Calu3 (cell line): ENCODE measurements around the gene TRIM71. TPM values are rescaled to one million over a fixed set of nuclear protein-coding genes. Genes with fewer than 3 reads are reported as not detected.
"Not testable (repeated sequence)": the region's sequence is repeated elsewhere in the genome, so short reads cannot be mapped to it uniquely, and the experiment has no call there.

Source experiments
- BruUV-seq: library from RNA; stranded (reverse); fragments of 400-500 nt; replicated peaks from 2 replicates; lab custom pipeline; 2021; lab: Mats Ljungman, UMichigan
- CTCF ChIA-PET: fragments of 300-600 bp; sonication (Branson Sonifier 250); formaldehyde crosslinking; loops from one replicate; lab custom pipeline; 2022; ENCODE audit warnings: antibody characterized with exemption; lab: Charles Lee
- DNase-seq: peaks from one replicate; pipeline ENCODE4 v3.0.0; 2022
- H3K27ac Mint-ChIP-seq: one replicate; pipeline ENCODE4 v1.8.0; 2022; ENCODE audit warnings: mixed read lengths; ENCODE audit not compliant: unreplicated experiment
- H3K27me3 Mint-ChIP-seq: one replicate; pipeline ENCODE4 v1.8.0; 2022; ENCODE audit warnings: mixed read lengths; ENCODE audit not compliant: unreplicated experiment
- H3K36me3 Mint-ChIP-seq: one replicate; pipeline ENCODE4 v1.8.0; 2022; ENCODE audit warnings: mild to moderate bottlenecking, moderate library complexity, mixed read lengths; ENCODE audit not compliant: insufficient read depth, unreplicated experiment
- H3K4me1 Mint-ChIP-seq: one replicate; pipeline ENCODE4 v1.8.0; 2022; ENCODE audit warnings: mild to moderate bottlenecking, low read depth, mixed read lengths; ENCODE audit not compliant: unreplicated experiment
- H3K4me3 Mint-ChIP-seq: one replicate; pipeline ENCODE4 v1.8.0; 2022; ENCODE audit warnings: mild to moderate bottlenecking, low read depth, moderate library complexity, mixed read lengths; ENCODE audit not compliant: unreplicated experiment
- H3K9me3 Mint-ChIP-seq: one replicate; pipeline ENCODE4 v1.8.0; 2022; ENCODE audit warnings: low read depth, mixed read lengths; ENCODE audit not compliant: unreplicated experiment
- intact Hi-C: fragments of 100-400 bp; cut with micrococcal nuclease; formaldehyde crosslinking; loops from one replicate; pipeline ENCODE4 v1.10.0; 2022; ENCODE audit not compliant: unreplicated experiment
- total RNA-seq: library from RNA; stranded (reverse); gene quantifications from 2 replicates; pipeline ENCODE4 v1.2.3, GENCODE V29; 2022
- TF ChIP-seq, protein P1 (sequence below): fragments of 200-600 bp; IDR thresholded peaks from one replicate; pipeline ENCODE4 v1.8.0; 2022; ENCODE audit warnings: antibody characterized with exemption; ENCODE audit not compliant: unreplicated experiment

TRIM71 gene
- total RNA-seq, 1 experiment from 2014 or later, result not detected

DNA sequence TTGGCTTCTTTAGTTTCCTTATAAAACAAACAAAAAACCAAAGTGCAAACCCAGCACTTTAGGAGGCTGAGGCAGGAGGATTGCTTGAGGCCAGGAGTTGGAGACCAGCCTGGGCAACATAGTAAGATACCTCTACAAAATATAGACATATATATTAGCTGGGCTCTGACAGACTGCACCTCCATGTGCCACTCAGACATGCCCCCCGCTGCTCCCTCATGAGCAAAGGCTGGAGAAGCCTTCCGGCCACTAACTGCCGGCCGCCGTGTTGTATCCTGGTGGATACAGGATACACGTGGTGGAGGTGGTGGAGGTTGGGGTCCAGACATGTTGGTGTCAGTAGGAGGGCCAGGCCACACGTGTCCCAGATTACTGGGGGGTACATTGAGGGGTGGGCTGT lies 104.3 kb downstream of the TRIM71 start:
- CTCF ChIA-PET, result no interaction called here
- BruUV-seq, result no TSS peak
- H3K9me3 Mint-ChIP-seq, result no peaks in the 10 kb centered on the region
- no peaks in the 10 kb centered on the region for H3K4me1 Mint-ChIP-seq
- H3K27ac Mint-ChIP-seq, result no peak overlapping the region
- intact Hi-C loops, result no loop called here
- H3K4me3 Mint-ChIP-seq, result no peak overlapping the region
- no peak for DNase-seq
- TF ChIP-seq, protein P1, sequence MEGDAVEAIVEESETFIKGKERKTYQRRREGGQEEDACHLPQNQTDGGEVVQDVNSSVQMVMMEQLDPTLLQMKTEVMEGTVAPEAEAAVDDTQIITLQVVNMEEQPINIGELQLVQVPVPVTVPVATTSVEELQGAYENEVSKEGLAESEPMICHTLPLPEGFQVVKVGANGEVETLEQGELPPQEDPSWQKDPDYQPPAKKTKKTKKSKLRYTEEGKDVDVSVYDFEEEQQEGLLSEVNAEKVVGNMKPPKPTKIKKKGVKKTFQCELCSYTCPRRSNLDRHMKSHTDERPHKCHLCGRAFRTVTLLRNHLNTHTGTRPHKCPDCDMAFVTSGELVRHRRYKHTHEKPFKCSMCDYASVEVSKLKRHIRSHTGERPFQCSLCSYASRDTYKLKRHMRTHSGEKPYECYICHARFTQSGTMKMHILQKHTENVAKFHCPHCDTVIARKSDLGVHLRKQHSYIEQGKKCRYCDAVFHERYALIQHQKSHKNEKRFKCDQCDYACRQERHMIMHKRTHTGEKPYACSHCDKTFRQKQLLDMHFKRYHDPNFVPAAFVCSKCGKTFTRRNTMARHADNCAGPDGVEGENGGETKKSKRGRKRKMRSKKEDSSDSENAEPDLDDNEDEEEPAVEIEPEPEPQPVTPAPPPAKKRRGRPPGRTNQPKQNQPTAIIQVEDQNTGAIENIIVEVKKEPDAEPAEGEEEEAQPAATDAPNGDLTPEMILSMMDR, result no peak
- H3K36me3 Mint-ChIP-seq, result no peaks in the 10 kb centered on the region
- peaks cover 15% of the 10 kb centered on the region for H3K27me3 Mint-ChIP-seq

DNA sequence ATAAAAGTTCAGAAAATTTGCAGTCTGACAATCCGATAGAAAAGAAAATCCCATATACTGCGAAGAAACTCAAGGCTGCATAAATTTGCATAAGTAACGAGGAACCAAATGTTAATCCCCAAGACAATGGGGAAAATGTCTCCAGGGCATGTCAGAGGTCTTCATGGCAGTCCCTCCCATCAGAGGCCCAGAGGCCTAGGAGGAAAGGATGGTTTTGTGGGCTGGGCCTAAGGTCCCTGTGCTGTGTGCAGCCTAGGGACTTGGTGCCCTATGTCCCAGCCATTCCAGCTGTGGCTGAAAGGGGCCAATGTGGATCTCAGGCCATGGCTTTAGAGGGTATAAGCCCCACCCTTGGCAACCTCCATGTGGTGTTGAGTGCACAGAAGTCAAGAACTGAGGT lies 112.4 kb downstream of the TRIM71 start:
- Mint-ChIP-seq H3K9me3 (no peaks in the 10 kb centered on the region), H3K4me3 (no peak overlapping the region), H3K36me3 (peaks cover 5% of the 10 kb centered on the region), H3K27me3 (peaks cover 36% of the 10 kb centered on the region), H3K27ac (no peak overlapping the region), H3K4me1 (no peaks in the 10 kb centered on the region)
- DNase-seq, result no peak
- CTCF ChIA-PET, result no interaction called here
- intact Hi-C loops, result loop anchor here (5.0 kb wide), 1 partner anchor 148 kb away; no protein-coding TSS in a partner anchor
- TF ChIP-seq, protein P1, result no peak
- no TSS peak for BruUV-seq

DNA sequence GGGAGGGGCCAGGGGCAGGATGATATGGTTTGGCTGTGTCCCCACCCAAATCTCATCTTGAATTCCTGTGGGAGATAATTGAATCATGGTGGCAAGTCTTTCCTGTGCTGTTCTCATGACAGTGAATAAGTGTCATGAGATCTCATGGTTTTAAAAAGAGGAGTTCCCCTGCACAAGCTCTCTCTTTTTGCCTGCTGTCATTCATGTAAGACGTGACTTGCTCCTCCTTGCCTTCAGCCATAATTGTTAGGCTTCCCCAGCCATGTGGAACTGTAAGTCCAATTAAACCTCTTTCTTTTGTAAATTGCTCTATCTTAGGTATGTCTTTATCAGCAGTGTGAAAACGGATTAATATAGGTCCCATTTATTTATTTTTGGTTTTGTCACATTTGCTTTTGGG lies 113.5 kb downstream of the TRIM71 start:
- BruUV-seq, DNase-seq, CTCF ChIA-PET, H3K4me3 Mint-ChIP-seq, H3K36me3 Mint-ChIP-seq, H3K4me1 Mint-ChIP-seq, H3K9me3 Mint-ChIP-seq, H3K27ac Mint-ChIP-seq: not testable (repeated sequence)
- H3K27me3 Mint-ChIP-seq, result peaks cover 36% of the 10 kb centered on the region
- intact Hi-C loops, result loop anchor here (5.0 kb wide), 1 partner anchor 149 kb away; no protein-coding TSS in a partner anchor

DNA sequence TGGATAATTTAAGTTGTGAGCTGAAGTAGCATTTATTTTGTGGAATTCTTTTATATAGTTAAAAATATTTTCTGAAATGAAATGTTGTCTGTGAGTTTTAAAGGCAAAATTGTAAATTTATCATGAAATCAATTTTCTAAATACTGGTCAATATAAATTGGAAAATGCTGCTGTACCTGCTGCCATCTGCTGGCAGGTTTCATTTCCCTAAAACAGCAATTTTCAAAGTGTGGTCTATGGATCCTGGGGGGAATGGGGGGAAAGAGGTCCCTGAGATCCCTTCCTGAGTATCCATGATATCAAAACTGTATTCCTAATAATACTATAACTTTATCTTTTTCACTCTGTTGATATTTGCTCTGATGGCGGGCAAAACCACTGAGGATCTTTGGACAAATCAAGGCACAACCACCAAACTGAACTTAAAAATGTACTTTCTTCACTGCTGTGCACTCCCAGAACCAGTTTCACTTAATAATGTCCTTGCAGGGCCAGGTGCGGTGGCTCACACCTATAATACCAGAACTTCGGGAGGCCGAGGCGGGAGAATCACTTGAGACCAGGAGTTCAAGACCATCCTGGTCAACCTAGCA lies 116.4 kb downstream of the TRIM71 start:
- no TSS peak for BruUV-seq
- TF ChIP-seq, protein P1, result peak; percentile 26
- Mint-ChIP-seq H3K36me3 (peaks cover 5% of the 10 kb centered on the region), H3K27me3 (peaks cover 21% of the 10 kb centered on the region), H3K27ac (no peak overlapping the region), H3K4me1 (no peaks in the 10 kb centered on the region), H3K4me3 (no peak overlapping the region), H3K9me3 (no peaks in the 10 kb centered on the region)
- intact Hi-C loops, result loop anchor here (1.0 to 5.0 kb wide), 2 partner anchors 152 to 201 kb away; no protein-coding TSS in a partner anchor
- DNase-seq, result peak; percentile 9
- CTCF ChIA-PET, result interaction anchor here (0.7 kb wide), 1 partner anchor 80 kb away, joined by 4 read pairs; no protein-coding TSS in a partner anchor

DNA sequence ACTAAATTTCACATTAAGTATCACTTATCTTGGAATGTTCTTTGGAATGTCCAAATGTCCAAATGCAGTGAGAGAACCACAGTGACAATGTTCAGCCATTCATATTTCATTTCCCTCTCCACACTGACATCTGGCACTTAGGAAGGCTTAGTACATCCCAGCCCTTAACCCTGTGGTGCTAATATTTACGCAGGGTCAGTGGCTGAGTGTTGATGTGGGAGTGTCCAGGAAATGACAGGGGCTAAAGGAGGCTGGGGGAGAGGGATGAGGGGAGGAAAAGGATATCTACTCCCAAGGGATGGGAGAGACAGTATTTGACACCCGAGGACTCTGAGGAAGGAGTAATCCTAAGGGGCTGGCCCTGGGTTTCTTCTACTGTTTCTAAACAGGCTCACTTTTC lies 119.5 kb downstream of the TRIM71 start:
- H3K4me1 Mint-ChIP-seq, result no peaks in the 10 kb centered on the region
- H3K9me3 Mint-ChIP-seq, result no peaks in the 10 kb centered on the region
- CTCF ChIA-PET, result no interaction called here
- H3K27ac Mint-ChIP-seq, result no peak overlapping the region
- no peaks in the 10 kb centered on the region for H3K27me3 Mint-ChIP-seq
- BruUV-seq, result no TSS peak
- intact Hi-C loops, result no loop called here
- H3K36me3 Mint-ChIP-seq, result peaks cover 5% of the 10 kb centered on the region
- no peak for DNase-seq
- no peak overlapping the region for H3K4me3 Mint-ChIP-seq
- TF ChIP-seq, protein P1, result no peak

DNA sequence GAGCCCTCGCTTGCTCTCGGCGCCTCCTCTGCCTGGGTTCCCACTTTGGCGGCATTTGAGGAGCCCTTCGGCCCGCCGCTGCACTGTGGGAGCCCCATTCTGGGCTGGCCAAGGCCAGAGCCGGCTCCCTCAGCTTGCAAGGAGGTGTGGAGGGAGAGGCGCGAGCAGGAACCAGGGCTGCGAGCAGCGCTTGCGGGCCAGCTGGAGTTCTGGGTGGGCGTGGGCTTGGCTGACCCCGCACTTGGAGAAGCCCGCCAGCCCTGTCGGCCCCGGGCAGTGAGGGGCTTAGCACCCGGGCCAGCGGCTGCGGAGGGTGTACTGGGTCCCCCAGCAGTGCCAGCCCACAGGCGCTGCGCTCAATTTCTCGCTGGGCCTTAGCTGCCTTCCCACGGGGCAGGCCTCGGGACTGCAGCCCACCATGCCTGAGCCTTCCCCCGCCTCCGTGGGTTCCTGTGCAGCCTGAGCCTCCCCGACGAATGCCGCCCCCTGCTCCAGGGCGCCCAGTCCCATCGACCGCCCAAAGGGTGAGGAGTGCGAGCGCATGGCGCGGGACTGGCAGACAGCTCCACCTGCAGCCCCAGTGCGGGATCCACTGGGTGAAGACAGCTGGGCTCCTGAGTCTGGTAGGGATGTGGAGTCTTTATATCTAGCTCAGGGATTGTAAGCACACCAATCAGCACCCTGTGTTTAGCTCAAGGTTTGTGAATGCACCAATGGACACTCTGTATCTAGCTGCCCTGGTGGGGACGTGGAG lies 121.9 kb downstream of the TRIM71 start:
- H3K27me3 Mint-ChIP-seq, H3K4me3 Mint-ChIP-seq, DNase-seq, BruUV-seq, H3K4me1 Mint-ChIP-seq, H3K9me3 Mint-ChIP-seq, H3K27ac Mint-ChIP-seq, CTCF ChIA-PET, H3K36me3 Mint-ChIP-seq: not testable (repeated sequence)
- intact Hi-C loops, result loop anchor here (10.0 kb wide), 1 partner anchor 435 kb away; no protein-coding TSS in a partner anchor
